Dendritic cell treated with granulocyte-macrophage colony-stimulating factor and Interleukin-4, amounts not matched to agents 40 ng/mL and 50 ng/mL, for 4 days (primary cell): ENCODE measurements around the gene DTL.

Experiments
- H3K27ac Mint-ChIP-seq: one replicate; pipeline ENCODE4 v1.8.0; 2022; ENCODE audit warnings: mild to moderate bottlenecking, mixed read lengths
- H3K27me3 Mint-ChIP-seq: one replicate; pipeline ENCODE4 v1.8.0; 2022; ENCODE audit warnings: mild to moderate bottlenecking, mixed read lengths
- H3K36me3 Mint-ChIP-seq: one replicate; pipeline ENCODE4 v1.8.0; 2022; ENCODE audit warnings: low read depth, mixed read lengths
- H3K4me1 Mint-ChIP-seq: one replicate; pipeline ENCODE4 v1.8.0; 2022; ENCODE audit warnings: low read depth, mixed read lengths
- H3K4me3 Mint-ChIP-seq: one replicate; pipeline ENCODE4 v1.8.0; 2022; ENCODE audit warnings: mild to moderate bottlenecking, moderate library complexity, mixed read lengths
- H3K9me3 Mint-ChIP-seq: one replicate; pipeline ENCODE4 v1.8.0; 2022; ENCODE audit warnings: mixed read lengths
- intact Hi-C: fragments of 100-400 bp; cut with micrococcal nuclease; formaldehyde crosslinking; loops from one replicate; pipeline ENCODE4 v1.15.0; 2022

Gene DTL

DNA sequence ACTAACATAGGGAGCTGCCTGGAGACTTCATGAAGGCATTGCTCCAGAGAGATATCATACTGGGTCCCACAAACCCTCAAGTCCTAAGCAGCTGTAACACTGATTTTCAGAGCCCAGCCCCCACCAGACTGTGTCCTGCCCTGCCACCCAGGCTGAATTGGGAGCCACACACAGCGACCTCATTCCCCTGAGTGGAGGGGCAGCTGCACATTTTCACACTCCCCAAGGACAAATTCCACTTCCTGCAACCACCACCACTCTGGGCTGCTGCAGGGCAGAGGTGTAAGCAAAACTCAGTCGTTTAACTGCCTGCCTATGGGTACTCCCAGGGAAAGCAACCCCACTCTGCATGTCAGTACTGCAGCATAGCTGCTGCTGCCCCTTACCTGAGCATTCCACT, 19.8 kb downstream of the DTL start:
- H3K4me3 Mint-ChIP-seq: no peak overlapping the region
- intact Hi-C loops: no loop called here
- no peaks in the 10 kb centered on the region for H3K4me1 Mint-ChIP-seq
- peaks cover 6% of the 10 kb centered on the region for H3K36me3 Mint-ChIP-seq
- no peak overlapping the region for H3K27ac Mint-ChIP-seq
- peaks cover 9% of the 10 kb centered on the region for H3K9me3 Mint-ChIP-seq
- no peaks in the 10 kb centered on the region for H3K27me3 Mint-ChIP-seq

DNA sequence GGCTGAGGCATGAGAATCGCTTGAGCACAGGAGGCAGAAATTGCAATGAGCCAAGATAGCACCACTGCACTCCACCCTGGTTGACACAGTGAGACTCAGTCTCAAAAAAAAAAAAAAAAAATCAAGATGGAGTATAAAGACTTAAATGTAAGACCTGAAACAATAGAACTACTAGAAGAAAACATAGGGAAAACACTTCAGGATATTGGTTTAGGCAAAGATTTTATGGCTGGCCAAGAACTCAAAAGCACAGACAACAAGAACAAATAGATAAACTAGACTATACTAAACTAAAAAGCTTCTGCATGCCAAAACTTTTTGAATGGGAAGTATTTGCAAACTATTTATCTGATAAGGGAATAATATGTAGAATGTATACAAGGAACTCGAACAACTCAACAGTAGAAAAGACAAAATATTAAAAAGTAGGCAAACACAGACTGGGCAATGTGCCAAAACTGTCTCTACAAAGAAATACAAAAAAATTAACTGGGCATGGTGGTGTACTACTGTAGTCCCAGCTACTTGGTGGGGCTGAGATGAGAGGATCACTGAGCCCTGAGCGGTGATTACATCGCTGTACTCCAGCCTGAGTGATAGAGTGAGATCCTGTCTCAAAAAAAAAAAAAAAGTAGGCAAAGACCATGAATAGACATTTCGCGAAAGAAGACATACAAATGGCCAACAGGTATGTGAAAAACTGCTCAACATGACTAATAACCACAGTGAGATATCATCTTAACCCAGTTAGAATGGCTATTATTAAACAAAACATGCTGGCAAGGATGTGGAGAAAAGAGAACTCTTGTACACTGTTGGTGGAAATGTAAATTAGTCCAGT, 25.3 kb downstream of the DTL start:
- peaks cover 6% of the 10 kb centered on the region for H3K36me3 Mint-ChIP-seq
- H3K9me3 Mint-ChIP-seq: peaks cover 9% of the 10 kb centered on the region

DNA sequence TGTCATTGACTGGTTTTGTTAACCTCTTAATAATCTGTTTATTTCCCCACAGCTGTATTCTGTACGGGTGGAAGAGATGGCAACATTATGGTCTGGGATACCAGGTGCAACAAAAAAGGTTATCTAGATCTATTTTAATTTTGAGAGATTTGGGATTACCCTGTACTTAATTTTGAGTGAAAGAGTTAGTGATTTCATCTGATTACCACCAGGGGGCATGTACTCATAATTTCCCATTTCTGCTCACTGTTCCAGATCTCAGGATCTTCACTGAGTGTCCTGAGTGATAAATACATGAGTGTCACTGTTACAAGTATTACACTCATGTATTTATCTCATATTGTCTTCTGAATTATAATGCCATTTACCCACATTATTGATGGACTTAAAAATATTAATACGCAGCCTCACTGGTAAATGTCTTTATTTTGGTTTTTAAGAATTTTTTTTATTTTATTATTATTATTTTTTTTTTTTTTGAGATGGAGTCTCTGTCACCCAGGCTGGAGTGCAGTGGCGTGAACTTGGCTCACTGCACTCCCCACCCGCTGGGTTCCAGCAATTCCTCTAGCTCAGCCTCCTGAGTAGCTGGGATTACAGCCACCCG, 27.4 kb downstream of the DTL start:
- H3K36me3 Mint-ChIP-seq: no peaks in the 10 kb centered on the region
- H3K27ac Mint-ChIP-seq: no peak overlapping the region

More for the DNA sequence above, 25.3 kb downstream of the DTL start:
- H3K27me3 Mint-ChIP-seq: no peaks in the 10 kb centered on the region
- no peaks in the 10 kb centered on the region for H3K4me1 Mint-ChIP-seq
- H3K4me3 Mint-ChIP-seq: no peak overlapping the region
- intact Hi-C loops: no loop called here
- no peak overlapping the region for H3K27ac Mint-ChIP-seq

DNA sequence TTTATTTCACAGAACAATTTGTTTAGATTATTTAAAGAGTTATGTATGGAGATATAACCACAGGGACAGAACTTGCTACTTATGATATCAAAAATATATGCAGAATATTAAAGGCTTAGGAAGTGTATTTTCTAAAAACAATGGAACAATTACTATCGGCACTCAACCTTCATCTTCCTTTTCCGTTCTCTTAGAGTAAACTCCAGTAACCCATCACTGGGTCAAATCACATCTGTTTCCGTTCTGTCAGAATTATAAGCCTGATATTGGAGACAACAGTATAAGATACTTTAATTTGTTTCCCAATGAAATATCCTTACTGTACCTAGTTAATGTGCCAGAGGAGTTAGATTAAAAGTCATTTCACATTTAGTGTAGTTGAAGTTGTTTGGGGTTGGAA, 32.2 kb downstream of the DTL start:
- no peaks in the 10 kb centered on the region for H3K27me3 Mint-ChIP-seq
- no peak overlapping the region for H3K27ac Mint-ChIP-seq
- no peaks in the 10 kb centered on the region for H3K4me1 Mint-ChIP-seq
- intact Hi-C loops: loop anchor here (2.0 kb wide), 1 partner anchor 301 kb away; no protein-coding TSS in a partner anchor
- H3K4me3 Mint-ChIP-seq: no peak overlapping the region
- H3K9me3 Mint-ChIP-seq: no peaks in the 10 kb centered on the region
- H3K36me3 Mint-ChIP-seq: no peaks in the 10 kb centered on the region

More for the DNA sequence above, 27.4 kb downstream of the DTL start:
- Mint-ChIP-seq H3K4me1 (no peaks in the 10 kb centered on the region), H3K27me3 (no peaks in the 10 kb centered on the region), H3K4me3 (no peak overlapping the region), H3K9me3 (no peaks in the 10 kb centered on the region)
- intact Hi-C loops: loop anchor here (2.0 kb wide), 1 partner anchor 382 kb away; no protein-coding TSS in a partner anchor

DNA sequence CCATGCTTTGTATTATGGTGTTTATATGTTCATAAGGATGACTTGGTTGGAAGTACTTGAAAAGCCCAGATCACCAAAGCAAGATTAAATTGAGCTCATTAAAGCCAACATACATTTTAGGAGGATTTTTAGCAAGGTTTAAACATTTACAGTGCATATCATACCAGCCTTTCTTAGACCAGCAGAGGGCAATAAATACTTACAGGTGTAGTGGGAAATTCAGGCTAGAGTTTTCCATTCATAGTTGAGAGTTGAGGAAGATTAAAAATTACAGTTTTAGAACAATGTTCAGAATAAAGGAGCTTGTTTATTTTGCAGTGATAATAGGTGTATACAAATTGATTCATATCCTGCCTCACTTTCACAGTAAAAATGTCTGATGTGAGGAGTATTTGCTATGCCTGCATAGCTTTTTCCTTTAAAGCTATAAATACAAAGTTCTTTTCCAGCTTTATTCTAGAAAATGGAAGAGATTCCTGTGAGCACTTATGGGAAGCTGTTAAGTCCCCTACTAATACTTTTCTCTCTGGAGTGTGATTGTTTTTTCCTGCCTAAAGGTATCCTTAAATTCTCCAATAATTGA, 35.3 kb downstream of the DTL start:
- Mint-ChIP-seq H3K27me3 (no peaks in the 10 kb centered on the region), H3K27ac (no peak overlapping the region), H3K4me1 (no peaks in the 10 kb centered on the region), H3K4me3 (no peak overlapping the region), H3K36me3 (no peaks in the 10 kb centered on the region), H3K9me3 (no peaks in the 10 kb centered on the region)
- intact Hi-C loops: loop anchor here (2.0 to 5.0 kb wide), 2 partner anchors 220 to 246 kb away; no protein-coding TSS in a partner anchor

DNA sequence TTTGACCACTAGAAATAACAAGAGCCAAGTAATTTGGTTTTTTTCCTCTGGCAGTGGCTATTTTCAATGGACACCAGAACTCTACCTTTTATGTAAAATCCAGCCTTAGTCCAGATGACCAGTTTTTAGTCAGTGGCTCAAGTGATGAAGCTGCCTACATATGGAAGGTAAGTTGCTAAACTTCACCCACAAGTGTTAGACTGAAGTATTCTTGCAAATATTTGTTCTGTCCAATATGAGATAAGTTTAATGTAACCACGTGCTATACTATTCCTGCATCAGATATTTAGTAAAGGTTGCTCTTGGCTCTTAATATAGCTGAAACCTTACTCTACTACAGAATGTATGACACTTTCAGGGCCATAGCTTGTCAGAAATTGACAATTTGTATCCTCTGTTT, 36.5 kb downstream of the DTL start:
- Mint-ChIP-seq H3K9me3 (no peaks in the 10 kb centered on the region), H3K36me3 (no peaks in the 10 kb centered on the region), H3K27ac (no peak overlapping the region), H3K27me3 (no peaks in the 10 kb centered on the region), H3K4me3 (no peak overlapping the region), H3K4me1 (no peaks in the 10 kb centered on the region)
- intact Hi-C loops: loop anchor here (5.0 kb wide), 1 partner anchor 245 kb away; no protein-coding TSS in a partner anchor

DNA sequence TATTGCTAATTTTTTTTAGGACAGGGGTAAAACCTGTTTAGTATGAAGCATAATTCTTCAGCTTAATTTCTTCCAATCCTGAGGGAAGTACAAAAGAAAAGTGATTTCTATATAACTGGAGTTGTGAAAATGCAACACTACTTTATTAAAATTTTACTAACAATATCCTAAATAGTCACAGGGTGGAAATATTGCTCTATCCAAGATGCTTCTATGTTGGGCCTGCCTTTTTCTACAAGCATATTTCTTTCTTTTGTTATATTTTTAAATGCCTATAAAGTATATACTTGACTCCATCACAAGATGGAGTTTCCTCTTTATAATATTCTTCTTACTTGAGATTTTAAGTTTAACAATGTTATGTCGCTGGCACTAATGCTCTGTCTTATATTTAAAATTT, 37.9 kb downstream of the DTL start:
- Mint-ChIP-seq H3K36me3 (no peaks in the 10 kb centered on the region), H3K4me1 (no peaks in the 10 kb centered on the region), H3K9me3 (no peaks in the 10 kb centered on the region), H3K27me3 (no peaks in the 10 kb centered on the region), H3K27ac (no peak overlapping the region), H3K4me3 (no peak overlapping the region)
- intact Hi-C loops: loop anchor here (5.0 kb wide), 1 partner anchor 244 kb away; no protein-coding TSS in a partner anchor

DNA sequence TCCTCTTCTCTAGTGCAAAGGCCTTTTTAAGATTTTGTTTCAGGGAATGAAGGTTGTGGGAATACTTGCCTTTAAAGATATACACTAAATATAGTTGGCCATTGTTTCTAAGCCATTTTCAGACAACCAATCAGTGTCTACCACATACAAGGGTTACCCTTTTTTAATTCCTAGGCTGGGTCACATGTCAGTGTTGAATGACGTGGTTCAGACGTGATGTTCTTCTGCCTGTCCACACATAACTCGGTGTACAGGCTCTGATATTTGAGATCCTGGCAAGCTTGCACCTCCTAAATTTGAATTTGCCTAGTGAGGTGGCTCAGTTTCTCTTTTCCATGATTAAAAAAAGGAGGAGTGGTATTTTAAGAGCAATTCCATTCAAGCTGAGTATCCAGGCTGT, 38.8 kb downstream of the DTL start:
- no peaks in the 10 kb centered on the region for H3K36me3 Mint-ChIP-seq
- intact Hi-C loops: loop anchor here (5.0 kb wide), 1 partner anchor 243 kb away; no protein-coding TSS in a partner anchor
- H3K9me3 Mint-ChIP-seq: no peaks in the 10 kb centered on the region
- no peaks in the 10 kb centered on the region for H3K4me1 Mint-ChIP-seq
- H3K27ac Mint-ChIP-seq: no peak overlapping the region
- no peaks in the 10 kb centered on the region for H3K27me3 Mint-ChIP-seq
- H3K4me3 Mint-ChIP-seq: no peak overlapping the region

DNA sequence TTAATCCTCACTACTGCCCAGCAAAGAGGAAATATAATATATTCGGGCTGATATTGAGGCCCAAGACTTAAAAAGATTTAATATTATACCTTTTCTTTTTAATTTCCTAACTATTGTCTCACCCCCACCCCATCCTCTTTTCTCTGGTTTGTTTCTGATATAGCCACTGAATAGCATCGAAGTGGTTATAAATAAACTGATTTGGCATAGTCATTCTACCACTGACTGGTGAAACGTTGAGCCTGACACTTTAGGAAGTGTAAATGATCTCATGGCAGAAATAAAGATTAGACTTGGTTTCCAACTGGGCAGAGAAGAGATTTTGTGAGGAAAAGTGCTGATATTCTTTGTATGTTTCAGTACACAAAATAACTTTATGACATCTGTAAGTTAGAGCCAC, 39.3 kb downstream of the DTL start:
- intact Hi-C loops: loop anchor here (5.0 kb wide), 1 partner anchor 242 kb away; no protein-coding TSS in a partner anchor
- Mint-ChIP-seq H3K27ac (no peak overlapping the region), H3K9me3 (no peaks in the 10 kb centered on the region)

DNA sequence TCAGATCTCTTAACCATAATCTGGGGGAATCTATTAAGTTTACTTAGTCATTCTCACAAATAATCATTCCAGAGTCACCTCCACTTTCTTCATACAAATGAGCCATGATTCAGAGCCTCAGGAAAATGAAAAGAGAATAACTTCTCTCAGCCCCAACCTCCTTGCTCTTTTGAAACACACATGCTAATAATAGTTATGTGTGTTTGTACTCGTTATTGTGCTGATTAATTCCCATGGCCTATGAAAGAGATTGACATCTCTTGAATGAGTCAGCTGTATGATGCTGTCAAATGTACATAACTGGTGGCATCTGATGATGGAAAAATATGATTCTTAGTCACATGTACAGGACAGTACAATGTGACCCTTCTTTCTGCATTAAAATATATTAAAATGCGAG, 41.5 kb downstream of the DTL start:
- Mint-ChIP-seq H3K4me1 (no peaks in the 10 kb centered on the region), H3K9me3 (no peaks in the 10 kb centered on the region), H3K27me3 (no peaks in the 10 kb centered on the region), H3K36me3 (no peaks in the 10 kb centered on the region), H3K4me3 (no peak overlapping the region), H3K27ac (no peak overlapping the region)
- intact Hi-C loops: no loop called here

More for the DNA sequence above, 39.3 kb downstream of the DTL start:
- Mint-ChIP-seq H3K4me3 (no peak overlapping the region), H3K27me3 (no peaks in the 10 kb centered on the region), H3K36me3 (no peaks in the 10 kb centered on the region), H3K4me1 (no peaks in the 10 kb centered on the region)

DNA sequence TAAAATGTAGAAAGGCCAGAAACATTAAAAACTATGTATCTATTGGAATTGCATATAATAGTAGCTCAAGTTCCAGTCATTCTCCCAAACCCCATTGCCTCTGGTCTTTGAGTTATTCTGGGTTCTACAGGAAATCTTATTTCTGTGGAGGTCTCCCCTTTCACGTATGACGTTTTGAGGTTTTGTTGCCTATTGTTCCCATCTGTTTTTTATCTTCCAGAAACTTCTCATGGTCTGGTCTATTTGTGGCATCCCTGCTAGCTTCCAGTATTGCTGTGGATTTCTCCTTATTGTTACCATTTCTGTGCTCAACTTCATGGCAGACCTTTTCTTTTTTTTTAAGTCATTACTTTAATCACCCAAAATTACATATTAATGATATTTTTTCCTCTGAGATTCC, 43.3 kb downstream of the DTL start:
- Mint-ChIP-seq H3K36me3 (no peaks in the 10 kb centered on the region), H3K4me3 (no peak overlapping the region), H3K9me3 (no peaks in the 10 kb centered on the region), H3K27ac (no peak overlapping the region), H3K4me1 (no peaks in the 10 kb centered on the region), H3K27me3 (no peaks in the 10 kb centered on the region)
- intact Hi-C loops: no loop called here

DNA sequence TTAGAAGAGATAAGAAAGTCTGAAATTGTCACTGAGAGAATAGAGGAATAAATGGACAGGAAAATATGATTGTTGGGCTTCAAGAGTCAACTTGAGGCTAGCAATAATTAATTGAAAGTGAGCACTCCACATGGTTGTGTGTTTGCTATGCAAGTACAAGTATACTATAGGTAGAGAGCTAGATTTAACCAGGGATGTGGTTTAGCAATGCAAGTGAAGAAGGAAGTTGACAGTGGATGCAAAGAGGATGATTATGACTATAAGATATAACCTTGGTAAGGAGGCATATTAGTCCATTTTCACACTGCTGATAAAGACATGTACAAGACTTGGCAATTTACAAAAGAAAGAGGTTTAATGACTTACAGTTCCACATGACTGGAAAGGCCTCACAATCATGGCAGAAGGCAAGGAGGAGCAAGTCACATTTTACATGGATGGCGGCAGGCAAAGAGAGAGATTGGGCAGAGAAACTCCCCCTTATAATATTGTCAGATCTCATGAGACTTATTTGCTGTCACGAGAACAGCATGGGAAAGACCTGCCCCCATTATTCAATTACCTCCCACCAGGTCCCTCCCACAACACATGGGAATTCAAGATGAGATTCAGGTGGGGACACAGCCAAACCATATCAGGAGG, 47.3 kb downstream of the DTL start:
- H3K36me3 Mint-ChIP-seq: no peaks in the 10 kb centered on the region
- H3K27me3 Mint-ChIP-seq: no peaks in the 10 kb centered on the region

DNA sequence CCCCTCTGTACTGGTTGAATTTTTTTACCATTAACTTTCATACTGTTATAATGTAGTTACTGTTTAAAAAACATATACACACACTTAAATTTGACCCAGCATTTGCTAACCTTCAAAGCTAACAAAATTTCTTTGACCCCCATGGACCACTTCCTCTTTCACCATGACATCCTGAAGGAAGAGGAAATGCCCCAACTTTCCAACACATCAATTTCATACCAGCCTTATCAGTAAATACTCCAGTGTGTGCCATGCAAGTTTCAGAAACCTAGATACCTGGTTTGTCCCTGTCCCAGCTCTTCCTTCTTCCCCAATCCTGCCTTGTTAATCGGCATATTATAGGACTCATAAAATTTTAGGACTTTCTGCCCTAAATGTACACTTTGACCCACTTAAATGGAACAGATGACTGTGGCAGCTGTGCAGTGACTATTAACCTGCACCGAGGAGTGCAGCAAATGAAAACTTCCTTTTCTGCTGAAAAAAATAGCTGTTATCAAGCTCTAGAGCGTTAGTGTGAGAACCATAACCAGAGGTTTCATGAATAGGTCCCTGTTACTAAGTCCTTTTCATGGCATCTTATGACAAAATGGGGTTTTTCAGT, 54.1 kb downstream of the DTL start:
- no peaks in the 10 kb centered on the region for H3K9me3 Mint-ChIP-seq
- intact Hi-C loops: no loop called here
- peak overlapping the region; percentile 55 for H3K27ac Mint-ChIP-seq
- no peaks in the 10 kb centered on the region for H3K27me3 Mint-ChIP-seq
- no peak overlapping the region for H3K4me3 Mint-ChIP-seq
- no peaks in the 10 kb centered on the region for H3K36me3 Mint-ChIP-seq
- H3K4me1 Mint-ChIP-seq: peaks cover 18% of the 10 kb centered on the region

More for the DNA sequence above, 47.3 kb downstream of the DTL start:
- Mint-ChIP-seq H3K27ac (no peak overlapping the region), H3K9me3 (no peaks in the 10 kb centered on the region), H3K4me1 (no peaks in the 10 kb centered on the region), H3K4me3 (no peak overlapping the region)
- intact Hi-C loops: no loop called here
